SK-N-SH treated with all-trans-retinoic acid at 6 μM for 48 hours (cell line): ENCODE results near the gene SSR1.
"Not testable (repeated sequence)": the region's sequence is repeated elsewhere in the genome, so short reads cannot be mapped to it uniquely, and the experiment has no call there.

Source experiments
- ARNTL ChIP-seq: fragments of 450-650 bp; formaldehyde crosslinking; IDR thresholded peaks from 2 replicates; pipeline ENCODE4 v1.5.0; 2020; ENCODE audit warnings: low read depth, mild to moderate bottlenecking, moderate library complexity, borderline replicate concordance
- ESRRG ChIP-seq: fragments of 250-450 bp; sonication (Bioruptor Pico); IDR thresholded peaks from 2 replicates; pipeline ENCODE4 v1.6.1; 2021; ENCODE audit warnings: mild to moderate bottlenecking
- RARB ChIP-seq: fragments of 250-450 bp; sonication (Bioruptor Pico); IDR thresholded peaks from 2 replicates; pipeline ENCODE4 v1.8.0; 2021; ENCODE audit warnings: mild to moderate bottlenecking, moderate library complexity
- SNAI2 ChIP-seq: fragments of 250-450 bp; sonication (Bioruptor Pico); IDR thresholded peaks from 2 replicates; pipeline ENCODE4 v1.5.0; 2020; ENCODE audit warnings: mild to moderate bottlenecking, moderate library complexity
- ZFP3 ChIP-seq: fragments of 250-450 bp; sonication (Bioruptor Pico); IDR thresholded peaks from 2 replicates; pipeline ENCODE4 v1.5.0; 2020; ENCODE audit warnings: mild to moderate bottlenecking, moderate library complexity
- ZFP30 ChIP-seq: fragments of 450-650 bp; formaldehyde crosslinking; IDR thresholded peaks from 2 replicates; pipeline ENCODE4 v1.5.0; 2022; ENCODE audit warnings: mild to moderate bottlenecking, moderate library complexity
- ZNF70 ChIP-seq: fragments of 450-650 bp; formaldehyde crosslinking; IDR thresholded peaks from 2 replicates; pipeline ENCODE4 v1.5.0; 2020; ENCODE audit warnings: mild to moderate bottlenecking, moderate library complexity
- TF ChIP-seq, protein P1 (sequence below): fragments of 250-450 bp; sonication (Bioruptor Pico); IDR thresholded peaks from 2 replicates; pipeline ENCODE4 v1.8.0; 2021; ENCODE audit warnings: low read depth, mild to moderate bottlenecking, moderate library complexity, borderline replicate concordance
- TF ChIP-seq, protein P2 (sequence below): fragments of 250-450 bp; sonication (Bioruptor Pico); IDR thresholded peaks from 2 replicates; pipeline ENCODE4 v1.8.0; 2020; ENCODE audit warnings: mild to moderate bottlenecking, moderate library complexity, borderline replicate concordance

DNA sequence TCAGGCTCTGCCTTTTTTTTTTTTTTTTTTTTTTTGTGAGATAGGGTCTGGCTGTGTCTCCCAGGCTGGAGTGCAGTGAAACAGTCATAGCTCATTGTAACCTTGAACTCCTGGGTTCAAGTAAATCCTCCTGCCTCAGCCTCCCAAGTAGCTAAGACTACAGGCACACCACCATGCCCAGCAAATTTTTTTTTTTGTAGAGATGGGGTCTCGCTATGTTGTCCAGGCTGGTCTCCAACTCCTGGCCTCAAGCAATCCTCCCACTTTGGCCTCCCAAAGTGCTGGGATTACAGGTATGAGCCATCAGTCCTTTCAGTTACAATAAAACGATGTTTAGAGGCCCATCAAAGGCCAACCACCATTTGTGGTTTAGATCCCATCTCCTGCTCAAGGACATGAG lies 6.4 kb upstream of the SSR1 start:
- TF ChIP-seq ZFP3; ARNTL; ESRRG (CRISPR knock-in tag); RARB (CRISPR knock-in tag); SNAI2; ZNF70 (CRISPR knock-in tag); ZFP30 (CRISPR knock-in tag): not testable (repeated sequence)
- TF ChIP-seq, protein P1, sequence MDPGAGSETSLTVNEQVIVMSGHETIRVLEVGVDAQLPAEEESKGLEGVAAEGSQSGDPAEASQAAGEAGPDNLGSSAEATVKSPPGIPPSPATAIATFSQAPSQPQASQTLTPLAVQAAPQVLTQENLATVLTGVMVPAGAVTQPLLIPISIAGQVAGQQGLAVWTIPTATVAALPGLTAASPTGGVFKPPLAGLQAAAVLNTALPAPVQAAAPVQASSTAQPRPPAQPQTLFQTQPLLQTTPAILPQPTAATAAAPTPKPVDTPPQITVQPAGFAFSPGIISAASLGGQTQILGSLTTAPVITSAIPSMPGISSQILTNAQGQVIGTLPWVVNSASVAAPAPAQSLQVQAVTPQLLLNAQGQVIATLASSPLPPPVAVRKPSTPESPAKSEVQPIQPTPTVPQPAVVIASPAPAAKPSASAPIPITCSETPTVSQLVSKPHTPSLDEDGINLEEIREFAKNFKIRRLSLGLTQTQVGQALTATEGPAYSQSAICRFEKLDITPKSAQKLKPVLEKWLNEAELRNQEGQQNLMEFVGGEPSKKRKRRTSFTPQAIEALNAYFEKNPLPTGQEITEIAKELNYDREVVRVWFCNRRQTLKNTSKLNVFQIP (CRISPR knock-in tag) = not testable (repeated sequence)
- TF ChIP-seq, protein P2, sequence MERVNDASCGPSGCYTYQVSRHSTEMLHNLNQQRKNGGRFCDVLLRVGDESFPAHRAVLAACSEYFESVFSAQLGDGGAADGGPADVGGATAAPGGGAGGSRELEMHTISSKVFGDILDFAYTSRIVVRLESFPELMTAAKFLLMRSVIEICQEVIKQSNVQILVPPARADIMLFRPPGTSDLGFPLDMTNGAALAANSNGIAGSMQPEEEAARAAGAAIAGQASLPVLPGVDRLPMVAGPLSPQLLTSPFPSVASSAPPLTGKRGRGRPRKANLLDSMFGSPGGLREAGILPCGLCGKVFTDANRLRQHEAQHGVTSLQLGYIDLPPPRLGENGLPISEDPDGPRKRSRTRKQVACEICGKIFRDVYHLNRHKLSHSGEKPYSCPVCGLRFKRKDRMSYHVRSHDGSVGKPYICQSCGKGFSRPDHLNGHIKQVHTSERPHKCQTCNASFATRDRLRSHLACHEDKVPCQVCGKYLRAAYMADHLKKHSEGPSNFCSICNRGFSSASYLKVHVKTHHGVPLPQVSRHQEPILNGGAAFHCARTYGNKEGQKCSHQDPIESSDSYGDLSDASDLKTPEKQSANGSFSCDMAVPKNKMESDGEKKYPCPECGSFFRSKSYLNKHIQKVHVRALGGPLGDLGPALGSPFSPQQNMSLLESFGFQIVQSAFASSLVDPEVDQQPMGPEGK (CRISPR knock-in tag) = not testable (repeated sequence)
